Right lobe of liver (tissue), 6 donors: Measurements from ENCODE around the gene ITPK1. TPM values are rescaled to one million over a fixed set of nuclear protein-coding genes. Genes with fewer than 3 reads are reported as not detected.

ENCODE experiments used
- ATAC-seq, 4 donors: fragments of 200-7000 bp; cut with Tn5 transposase; one replicate each; pipeline ENCODE4 v1.9.1; 2020; ENCODE audit warnings: mild to moderate bottlenecking in 4 of 4, moderate library complexity in 4 of 4
- DNase-seq, 3 donors: peaks; one replicate each; pipeline ENCODE4 v3.0.0-alpha.2; 2020
- H3K27ac ChIP-seq, 3 donors: fragments of 200-600 bp; one replicate each; pipeline ENCODE4 v1.8.0; 2022
- H3K27me3 ChIP-seq, 2 donors: fragments of 200-600 bp; one replicate each; pipeline ENCODE4 v1.8.0; 2022
- H3K36me3 ChIP-seq, 4 donors: fragments of 200-600 bp; sonication (generic) in 1 of 4; one replicate each; pipeline versions ENCODE4 v1.5.1 to v1.8.0; 2017 to 2022; ENCODE audit warnings: control low read depth in 1 of 4
- H3K4me1 ChIP-seq, 4 donors: fragments of 200-600 bp; sonication (generic) in 1 of 4; one replicate each; pipeline versions ENCODE4 v1.5.1 to v1.8.0; 2017 to 2022; ENCODE audit warnings: control low read depth in 1 of 4
- H3K4me3 ChIP-seq, 3 donors: fragments of 200-600 bp; one replicate each; pipeline ENCODE4 v1.8.0; 2022
- H3K9me3 ChIP-seq, 4 donors: fragments of 200-600 bp; sonication (generic) in 1 of 4; one replicate each; pipeline versions ENCODE4 v1.5.1 to v1.8.0; 2017 to 2022; ENCODE audit warnings: control low read depth in 1 of 4
- CTCF ChIP-seq, 4 donors: fragments of 200-600 bp in 3 of 4; fragments of 450-650 bp in 1 of 4; IDR thresholded peaks; one replicate each; pipeline versions ENCODE4 v1.5.1 to v1.8.0; 2016 to 2022; ENCODE audit warnings: antibody characterized with exemption in 4 of 4, mild to moderate bottlenecking in 2 of 4
- POLR2A ChIP-seq: fragments of 450-650 bp; IDR thresholded peaks from one replicate; pipeline ENCODE4 v1.6.1; 2017; ENCODE audit warnings: antibody characterized with exemption, mild to moderate bottlenecking
- WGBS: methylation state at CpG from one replicate; pipeline ENCODE4 v1.1.6; 2018; ENCODE audit warnings: low coverage, low lambda C conversion rate; ENCODE audit not compliant: insufficient coverage; ENCODE audit errors: missing lambda C conversion rate; 5-methylcytosine and 5-hydroxymethylcytosine counted together
- intact Hi-C, 2 donors: fragments of 100-400 bp; cut with DNase I; formaldehyde crosslinking; loops; one replicate each; pipeline versions ENCODE4 v1.11.2 to v1.14.1; 2022
- total RNA-seq, 6 experiments: library from RNA; depleted of rRNA in 2 of 6; stranded (reverse); fragments of >200 nt in 2 of 6; fragmentation: NEBNext Ultra II Directional in 3 of 6; extraction: Animal tissue kit (Norgen Biotek cat#: 25700) in 3 of 6; gene quantifications; one replicate each; pipeline versions ENCODE4 v1.1.0 to v1.2.4, GENCODE V29; 2016 to 2023
- donor health status: DM: no; HTN: yes; CAD: no.
- donor health status: DM: no; HTN: no; CAD: no.
- donor health status: DM: no; HTN: no; CAD: no.
- donor health status: DM: no; HTN: yes; CAD: no.
- donor health status: DM: no; HTN: yes; CAD: no.

The ITPK1 gene
- total RNA-seq, 6 experiments from 2014 or later: 28.4 to 61.0 (median 40.0) TPM

GRCh38 chr14:93019970-93020369, 95.8 kb downstream of the ITPK1 start:
- no peak for DNase-seq
- no peak for ATAC-seq
- no peak overlapping the region for H3K4me3 ChIP-seq
- intact Hi-C loops: no loop called here
- no peak overlapping the region for H3K27ac ChIP-seq
- no CpG with 5 or more reads among the region's 8 CpGs for WGBS
- no peaks in the 10 kb centered on the region for H3K36me3 ChIP-seq
- H3K9me3 ChIP-seq: no peaks in the 10 kb centered on the region
- H3K27me3 ChIP-seq: no peaks in the 10 kb centered on the region
- peaks cover 0 to 31% (median 15%) of the 10 kb centered on the region in 4 donors for H3K4me1 ChIP-seq
- TF ChIP-seq CTCF (IDR thresholded peaks at IDR 0.05) (no peak), POLR2A (no peak)

- WGBS: 63% methylated on average over 6 of the region's 14 CpGs
- H3K27ac ChIP-seq: no peak overlapping the region
- no peak overlapping the region for H3K4me3 ChIP-seq
- no peaks in the 10 kb centered on the region for H3K9me3 ChIP-seq
- no peak for TF ChIP-seq POLR2A
- TF ChIP-seq CTCF (IDR thresholded peaks at IDR 0.05): no peak
- peaks cover 0 to 31% (median 15%) of the 10 kb centered on the region in 4 donors for H3K4me1 ChIP-seq
- intact Hi-C loops: no loop called here
- no peaks in the 10 kb centered on the region for H3K36me3 ChIP-seq
- peak in 2 of 3 donors; percentile 69 to 77 for DNase-seq
- peak; percentile 13 to 63 (median 38) for ATAC-seq
- no peaks in the 10 kb centered on the region for H3K27me3 ChIP-seq
Observed at GRCh38 chr14:93019367-93019843, 96.3 kb downstream of the ITPK1 start.

DNA sequence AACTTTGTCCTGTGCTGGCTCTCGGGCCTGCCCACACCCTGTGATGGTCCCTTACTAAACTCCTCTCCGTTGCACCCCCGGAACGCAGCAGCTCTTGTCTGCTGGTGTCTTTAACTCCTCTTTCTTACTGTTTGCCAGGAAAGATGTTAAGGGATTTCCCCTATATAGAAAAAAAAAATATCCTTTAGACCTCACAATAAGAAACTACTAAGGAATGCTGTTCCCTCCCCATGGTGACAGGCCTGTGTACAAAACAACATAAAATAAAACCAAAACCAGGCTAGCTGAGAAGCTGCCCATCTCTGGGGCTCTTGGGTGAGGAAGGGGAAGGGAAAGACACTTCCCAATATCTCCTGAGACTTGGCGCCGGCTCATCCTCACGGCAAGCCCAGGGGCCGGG, 97.4 kb downstream of the ITPK1 start:
- Histone ChIP-seq H3K9me3 (no peaks in the 10 kb centered on the region), H3K27ac (peak overlapping the region in 1 of 3 donors; percentile 60), H3K36me3 (no peaks in the 10 kb centered on the region), H3K4me3 (no peak overlapping the region), H3K4me1 (peaks cover 0 to 34% (median 15%) of the 10 kb centered on the region in 4 donors), H3K27me3 (no peaks in the 10 kb centered on the region)
- 70% methylated on average over 2 of the region's 8 CpGs for WGBS
- TF ChIP-seq POLR2A (no peak), CTCF (IDR thresholded peaks at IDR 0.05) (no peak)
- intact Hi-C loops: no loop called here
- ATAC-seq (no peak), DNase-seq (no peak)

- peaks cover 0 to 39% (median 15%) of the 10 kb centered on the region in 4 donors for H3K4me1 ChIP-seq
- peak overlapping the region in 2 of 3 donors; percentile 60 to 61 for H3K27ac ChIP-seq
- DNase-seq (no peak), ATAC-seq (peak; percentile 0 to 23 (median 12))
- 39% methylated on average over 8 of the region's 10 CpGs for WGBS
- no peaks in the 10 kb centered on the region for H3K36me3 ChIP-seq
- no peaks in the 10 kb centered on the region for H3K27me3 ChIP-seq
- H3K4me3 ChIP-seq: no peak overlapping the region
- no peaks in the 10 kb centered on the region for H3K9me3 ChIP-seq
- TF ChIP-seq POLR2A: no peak
- TF ChIP-seq CTCF (IDR thresholded peaks at IDR 0.05): no peak
- intact Hi-C loops: no loop called here
Observed at GRCh38 chr14:93017898-93018297, 97.8 kb downstream of the ITPK1 start.
